GM18909 (cell line): ENCODE measurements around the gene CYP2B6.
"Not testable (repeated sequence)": the region's sequence is repeated elsewhere in the genome, so short reads cannot be mapped to it uniquely, and the experiment has no call there.

ENCODE experiments used
- ATAC-seq: cut with Tn5 transposase; IDR thresholded peaks from one replicate; pipeline ENCODE4 v1.9.1; 2021; ENCODE audit warnings: mild to moderate bottlenecking; ENCODE audit not compliant: unreplicated experiment, poor library complexity

CYP2B6 gene

DNA sequence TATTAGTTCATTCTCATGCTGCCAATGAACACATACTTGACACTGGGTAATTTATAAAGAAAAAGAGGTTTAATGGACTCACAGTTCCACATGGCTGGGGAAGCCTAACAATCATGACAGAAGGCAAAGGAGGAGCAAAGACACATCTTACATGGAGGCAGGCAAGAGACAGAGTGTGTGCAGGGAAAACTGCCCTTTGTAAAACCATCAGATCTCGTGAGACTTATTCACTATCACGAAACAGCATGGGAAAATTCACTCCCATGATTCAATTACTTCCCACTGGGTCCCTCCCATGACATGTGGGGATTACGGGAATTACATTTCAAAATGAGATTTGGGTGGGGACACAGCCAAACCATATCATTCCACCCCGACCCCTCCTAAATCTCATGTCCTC lies 11.3 kb upstream of the CYP2B6 start:
- ATAC-seq = not testable (repeated sequence)

DNA sequence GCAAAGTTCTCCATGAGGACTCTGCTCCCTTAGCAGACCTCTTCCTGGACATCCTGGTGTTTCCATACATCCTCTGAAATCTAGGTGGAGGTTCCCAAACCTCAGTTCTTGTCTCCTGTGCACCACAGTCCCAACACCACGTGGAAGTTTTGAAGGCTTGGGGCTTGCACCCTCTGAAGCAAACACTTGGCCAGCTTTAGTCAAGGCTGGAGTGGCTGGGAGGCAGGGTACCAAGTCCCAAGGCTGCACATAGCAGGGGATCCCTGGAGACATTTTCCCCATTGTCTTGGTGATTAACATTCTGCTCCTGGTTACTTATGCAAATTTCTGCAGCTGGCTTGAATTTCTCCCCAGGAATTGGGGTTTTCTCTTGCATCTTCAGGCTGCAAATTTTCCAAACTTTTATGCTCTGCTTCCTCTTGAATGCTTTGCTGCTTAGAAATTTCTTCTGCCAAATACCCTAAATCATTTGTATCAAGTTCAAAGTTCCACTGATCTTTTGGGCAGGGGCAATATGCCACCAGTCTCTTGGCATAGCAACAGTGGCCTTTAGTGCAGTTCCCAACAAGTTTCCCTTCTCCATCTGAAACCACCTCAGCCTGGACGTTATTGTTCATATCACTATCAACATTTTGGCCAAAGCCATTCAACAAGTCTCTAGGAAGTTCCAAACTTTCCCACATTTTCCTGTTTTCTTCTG lies 10.2 kb upstream of the CYP2B6 start:
- ATAC-seq = not testable (repeated sequence)

DNA sequence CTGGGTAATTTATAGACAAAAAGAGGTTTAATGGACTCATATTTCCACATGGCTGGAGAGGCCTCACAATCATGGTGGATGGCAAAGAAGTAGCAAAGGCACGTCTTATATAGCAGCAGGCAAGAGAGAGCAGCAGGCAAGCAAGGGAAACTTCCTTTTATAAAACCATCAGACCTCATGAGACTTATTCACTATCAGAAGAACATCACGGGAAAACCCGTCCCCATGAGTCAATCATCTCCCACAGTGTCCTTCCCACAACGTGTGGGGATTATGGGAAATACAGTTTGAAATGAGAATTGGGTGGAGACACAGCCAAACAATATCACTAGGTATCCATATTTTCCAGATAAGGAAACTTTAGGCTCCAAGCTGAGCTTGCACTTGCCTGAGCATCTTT lies 9.5 kb upstream of the CYP2B6 start:
- no peak for ATAC-seq

DNA sequence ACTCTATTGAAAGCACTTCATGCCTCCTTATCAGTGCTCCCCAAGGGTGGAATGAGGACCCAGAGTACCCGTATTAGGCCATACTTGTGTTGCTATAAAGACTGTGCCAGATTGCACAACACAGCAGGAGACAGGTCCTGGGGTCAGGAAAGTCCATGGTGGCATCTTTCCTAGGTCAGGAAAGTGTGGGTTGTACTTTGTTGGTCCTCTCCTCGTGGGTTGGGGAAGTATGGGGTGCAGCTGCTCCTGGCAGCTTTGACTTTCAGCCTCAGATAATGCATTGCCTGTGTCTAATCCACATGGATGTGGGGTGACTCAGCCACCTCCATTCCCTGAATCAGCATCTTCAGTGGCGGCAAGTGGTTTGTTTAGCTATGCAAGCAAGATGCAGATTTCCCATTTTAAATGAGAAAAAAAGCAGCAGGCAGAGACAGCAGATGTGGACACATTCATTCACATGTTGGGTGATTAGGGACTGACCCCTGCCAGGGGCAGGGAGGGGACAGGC lies 8.4 kb upstream of the CYP2B6 start:
- ATAC-seq = no peak

DNA sequence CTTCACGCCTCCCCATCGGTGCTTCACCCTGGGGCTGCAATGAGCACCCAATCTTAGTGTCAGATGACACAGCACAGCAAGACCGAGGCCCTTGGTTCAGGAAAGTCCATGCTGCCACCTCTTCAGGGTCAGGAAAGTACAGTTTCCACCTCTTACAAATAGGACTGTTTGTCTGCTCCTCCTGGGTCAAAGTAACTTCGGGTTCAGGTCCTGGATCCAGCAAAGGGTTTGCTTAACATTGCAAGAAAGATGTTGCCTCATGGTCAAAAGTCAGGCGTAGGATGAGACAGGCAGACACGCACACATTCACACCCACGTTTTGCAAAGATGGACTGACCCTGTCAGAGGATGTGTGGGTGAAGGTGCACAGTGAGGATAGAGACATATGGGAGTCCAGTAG lies 1.6 kb upstream of the CYP2B6 start:
- no peak for ATAC-seq

DNA sequence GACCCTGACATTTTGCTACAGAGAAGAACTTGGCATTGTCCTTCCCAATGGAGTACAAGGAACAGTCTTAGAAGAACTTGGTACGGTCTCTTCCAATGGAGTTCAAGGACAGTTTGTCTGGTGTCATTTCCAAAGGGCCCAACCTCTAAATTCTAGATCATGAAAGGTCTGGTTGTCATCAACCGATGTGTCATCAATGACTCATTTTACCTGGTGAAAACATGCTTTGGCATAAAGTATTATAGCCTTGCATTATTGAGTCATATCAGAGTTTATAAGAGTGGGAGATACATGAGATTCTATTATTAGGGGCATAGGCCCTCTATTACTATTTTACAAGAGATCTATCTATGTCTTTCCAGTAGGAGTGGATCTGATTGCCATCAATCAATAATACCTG lies 4.3 kb downstream of the CYP2B6 start:
- no peak for ATAC-seq

DNA sequence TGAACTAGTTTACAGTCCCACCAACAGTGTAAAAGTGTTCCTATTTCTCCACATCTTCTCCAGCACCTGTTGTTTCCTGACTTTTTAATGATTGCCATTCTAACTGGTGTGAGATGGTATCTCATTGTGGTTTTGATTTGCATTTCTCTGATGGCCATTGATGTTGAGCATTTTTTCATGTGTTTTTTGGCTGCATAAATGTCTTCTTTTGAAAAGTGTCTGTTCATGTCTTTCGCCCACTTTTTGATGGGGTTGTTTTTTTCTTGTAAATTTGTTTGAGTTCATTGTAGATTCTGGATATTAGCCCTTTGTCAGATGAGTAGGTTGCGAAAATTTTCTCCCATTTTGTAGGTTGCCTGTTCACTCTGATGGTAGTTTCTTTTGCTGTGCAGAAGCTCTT lies 7.9 kb downstream of the CYP2B6 start:
- ATAC-seq = not testable (repeated sequence)

DNA sequence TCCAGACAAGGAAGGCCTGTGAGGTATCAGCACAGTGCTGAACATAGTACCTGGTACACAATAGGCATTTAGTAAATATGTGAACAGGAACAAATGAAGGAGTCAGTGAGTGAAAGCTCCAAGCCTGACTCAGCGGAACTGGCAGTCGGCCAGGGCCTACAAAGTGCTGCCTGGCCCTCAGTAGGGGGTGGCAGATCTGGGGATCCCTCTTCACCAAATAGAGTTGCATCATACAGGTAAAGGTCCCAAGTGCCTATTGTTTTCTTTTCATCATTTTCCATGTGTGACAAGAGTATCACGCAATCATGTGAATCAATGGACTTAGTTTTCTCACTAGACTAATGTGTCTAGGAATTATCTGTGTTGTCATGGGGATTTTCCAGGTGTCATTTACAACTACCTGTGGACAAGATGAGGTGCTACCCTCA lies 9.2 kb downstream of the CYP2B6 start:
- no peak for ATAC-seq

DNA sequence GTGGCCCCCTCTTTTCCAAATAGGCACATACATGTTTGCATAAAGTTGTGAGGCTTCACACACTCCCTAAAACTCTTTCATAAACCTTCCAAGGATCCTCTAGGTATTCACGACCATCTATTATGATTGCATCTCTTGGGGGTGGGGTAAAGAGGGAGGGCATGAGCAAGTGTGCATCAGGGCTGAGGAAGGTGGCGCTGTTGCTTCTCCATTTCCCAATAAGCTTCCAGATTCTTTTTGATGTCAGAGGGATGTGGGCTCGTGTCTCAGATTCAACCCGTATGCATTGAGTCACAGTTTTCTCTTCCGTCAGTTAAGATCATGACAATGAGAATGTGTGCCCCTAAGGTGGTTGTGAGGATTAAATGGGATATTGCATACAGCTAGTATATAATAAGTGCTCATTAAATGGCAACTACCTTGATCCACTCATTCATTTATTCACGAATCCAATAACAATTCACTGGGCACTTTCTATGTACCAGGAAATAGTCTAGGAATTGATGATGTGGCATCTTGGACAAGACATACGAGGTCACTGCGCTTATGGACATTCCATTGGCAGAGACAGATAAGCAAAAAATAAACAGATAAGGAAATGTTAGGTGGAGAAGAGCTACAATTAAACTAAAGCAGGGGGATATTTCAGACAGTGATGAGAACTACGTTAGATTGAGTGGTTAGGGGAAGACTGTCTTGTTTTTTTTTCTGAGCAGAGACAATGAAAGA lies 10.3 kb downstream of the CYP2B6 start:
- ATAC-seq = no peak

DNA sequence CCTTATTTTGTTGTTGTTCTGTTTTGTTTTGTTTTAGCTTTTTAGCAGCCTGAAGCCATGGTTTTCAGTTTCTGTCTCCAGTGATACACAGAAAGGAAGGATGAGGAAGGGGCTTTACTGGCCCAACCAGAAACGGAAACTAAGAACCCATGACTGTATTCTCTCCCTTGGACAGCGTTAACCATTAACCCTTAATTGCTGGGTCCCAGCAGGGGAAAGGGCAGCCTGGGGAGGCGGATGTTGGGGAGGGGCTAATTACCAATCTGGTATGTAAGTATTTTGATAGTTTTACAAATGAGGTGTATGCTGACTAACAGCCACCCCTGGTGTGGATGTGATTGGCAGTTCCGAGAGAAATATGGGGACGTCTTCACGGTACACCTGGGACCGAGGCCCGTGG lies 12.6 kb downstream of the CYP2B6 start:
- not testable (repeated sequence) for ATAC-seq

DNA sequence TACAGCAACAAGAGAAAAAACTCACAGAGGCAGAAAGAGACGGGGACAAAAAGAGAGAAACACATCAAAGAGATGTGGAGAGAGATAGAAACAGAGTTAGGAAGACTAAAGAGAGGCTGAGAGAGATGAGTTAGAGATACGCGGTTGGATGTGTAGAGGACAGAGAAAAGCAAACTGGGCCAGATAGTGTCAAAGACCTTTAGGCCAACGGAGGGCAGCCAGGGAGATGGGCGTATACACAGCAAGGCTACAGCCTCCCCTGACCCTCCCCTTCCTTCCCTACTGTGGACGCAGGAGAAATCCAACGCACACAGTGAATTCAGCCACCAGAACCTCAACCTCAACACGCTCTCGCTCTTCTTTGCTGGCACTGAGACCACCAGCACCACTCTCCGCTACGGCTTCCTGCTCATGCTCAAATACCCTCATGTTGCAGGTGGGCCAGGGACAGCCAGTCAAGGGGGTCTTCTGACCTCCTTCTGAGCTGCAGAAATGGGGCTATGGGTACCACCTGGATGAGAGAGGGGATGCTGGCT lies 18.7 kb downstream of the CYP2B6 start:
- ATAC-seq = no peak

DNA sequence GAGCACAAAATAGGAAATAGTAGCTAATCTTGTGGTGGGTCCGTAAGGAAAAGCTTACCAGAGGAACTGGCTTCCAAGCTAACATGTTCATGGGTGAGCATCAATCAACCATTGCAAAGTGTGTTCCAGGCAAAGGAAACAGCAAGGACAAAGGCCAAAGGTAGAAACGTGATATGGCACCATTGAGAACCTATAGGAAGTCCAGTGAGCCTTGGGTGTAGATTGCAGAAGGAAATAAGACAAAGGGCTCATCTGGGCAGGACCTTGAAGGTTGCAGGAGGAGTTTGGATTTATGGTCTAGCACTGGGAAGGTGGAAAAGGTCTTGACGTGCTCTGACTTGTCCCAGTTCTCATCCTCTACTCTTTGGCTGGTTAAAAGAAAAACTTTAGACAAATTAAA lies 22.3 kb downstream of the CYP2B6 start:
- no peak for ATAC-seq

DNA sequence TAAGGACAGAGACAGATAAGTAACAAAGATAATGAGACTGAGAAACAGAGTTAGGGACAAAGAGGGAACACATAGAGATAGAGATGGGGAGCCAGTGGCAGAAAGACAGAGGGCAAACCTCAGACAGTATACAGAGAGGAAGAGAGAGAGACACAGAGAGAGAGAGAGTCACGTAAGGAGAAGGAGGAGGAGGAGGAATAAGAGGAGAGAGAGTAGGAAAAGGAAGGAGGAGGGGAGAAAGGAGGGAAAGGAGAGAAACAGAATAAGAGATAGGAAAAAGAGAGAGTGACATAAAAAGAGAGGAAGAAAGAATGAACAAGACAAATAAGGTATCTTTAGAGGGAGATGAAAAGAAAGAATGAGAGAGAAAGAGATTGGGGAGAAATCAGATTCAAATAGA lies 23.6 kb downstream of the CYP2B6 start:
- ATAC-seq = no peak

DNA sequence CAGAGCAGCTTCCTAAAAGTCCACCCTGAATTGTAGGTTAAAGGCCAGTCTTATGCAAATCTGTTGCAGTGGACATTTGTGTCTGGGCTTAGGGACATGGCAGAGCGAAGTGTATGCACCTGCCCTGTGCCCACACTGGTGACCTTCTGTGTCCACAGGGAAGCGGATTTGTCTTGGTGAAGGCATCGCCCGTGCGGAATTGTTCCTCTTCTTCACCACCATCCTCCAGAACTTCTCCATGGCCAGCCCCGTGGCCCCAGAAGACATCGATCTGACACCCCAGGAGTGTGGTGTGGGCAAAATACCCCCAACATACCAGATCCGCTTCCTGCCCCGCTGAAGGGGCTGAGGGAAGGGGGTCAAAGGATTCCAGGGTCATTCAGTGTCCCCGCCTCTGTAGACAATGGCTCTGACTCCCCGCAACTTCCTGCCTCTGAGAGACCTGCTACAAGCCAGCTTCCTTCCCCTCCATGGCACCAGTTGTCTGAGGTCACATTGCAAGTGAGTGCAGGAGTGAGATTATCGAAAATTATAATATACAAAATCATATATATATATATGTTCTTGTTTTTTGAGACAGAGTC lies 25.5 kb downstream of the CYP2B6 start:
- ATAC-seq = no peak

DNA sequence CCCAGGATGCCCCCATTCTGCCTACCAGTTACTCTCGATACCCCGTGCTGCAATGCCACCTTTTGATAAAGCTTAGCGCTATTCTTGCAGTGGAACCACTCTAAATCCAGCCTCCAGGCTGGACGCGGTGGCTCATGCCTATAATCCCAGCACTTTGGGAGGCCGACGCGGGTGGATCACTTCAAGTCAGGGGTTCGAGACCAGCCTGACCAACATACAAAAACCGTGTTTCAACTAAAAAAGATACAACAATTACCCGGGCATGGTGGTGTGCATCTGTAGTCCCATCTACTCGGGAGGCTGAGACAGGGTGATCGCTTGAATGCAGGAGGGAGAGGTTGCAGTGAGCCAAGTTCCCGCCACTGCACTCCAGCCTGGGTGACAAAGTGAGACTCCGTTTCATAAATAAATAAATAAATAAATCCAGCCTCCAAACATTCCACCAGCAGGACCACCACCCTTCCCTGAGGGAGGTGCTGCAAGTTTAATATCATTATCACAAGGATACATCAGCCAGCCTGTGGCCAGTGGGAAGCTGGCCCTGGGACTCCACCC lies 27.7 kb downstream of the CYP2B6 start:
- ATAC-seq = no peak

DNA sequence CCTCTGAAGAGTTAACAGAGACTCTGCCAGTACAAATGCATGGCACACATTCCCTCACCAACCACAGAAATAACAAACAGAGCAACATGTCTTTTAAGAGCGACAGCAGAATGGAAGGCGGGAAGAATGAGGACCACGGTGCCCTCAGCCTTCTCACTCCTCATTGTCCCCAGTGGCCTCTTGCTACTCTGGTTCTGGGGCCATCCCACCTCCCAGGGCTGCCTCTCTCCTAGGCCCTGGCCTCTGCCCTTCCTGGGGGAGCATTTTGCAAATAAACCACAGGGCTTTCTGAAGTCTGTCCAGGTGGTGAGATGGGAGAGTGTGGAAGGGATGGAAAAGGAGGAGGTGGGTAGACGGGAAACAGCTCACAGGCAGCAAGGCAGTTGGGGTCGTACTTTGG lies 28.3 kb downstream of the CYP2B6 start:
- ATAC-seq = no peak

DNA sequence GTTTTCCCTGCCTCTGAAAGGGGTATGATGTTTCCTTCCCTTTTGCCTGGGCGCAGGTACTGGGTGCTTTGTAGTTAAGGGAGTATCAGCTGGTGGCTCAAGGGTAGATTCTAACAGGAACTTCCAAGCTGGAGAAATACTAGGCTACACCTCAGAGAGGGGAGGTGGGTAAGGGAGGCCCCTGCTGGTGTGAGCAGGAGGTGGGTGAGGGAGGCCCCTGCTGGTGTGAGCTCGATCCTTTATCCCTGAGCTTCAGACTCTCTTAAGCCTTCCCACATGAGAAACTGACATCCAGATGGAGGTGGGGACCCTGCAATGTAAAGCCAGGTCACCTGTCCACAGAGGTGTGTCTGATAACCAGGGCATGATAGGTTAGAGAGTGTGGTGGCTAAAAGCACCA lies 32.1 kb downstream of the CYP2B6 start:
- ATAC-seq = no peak

DNA sequence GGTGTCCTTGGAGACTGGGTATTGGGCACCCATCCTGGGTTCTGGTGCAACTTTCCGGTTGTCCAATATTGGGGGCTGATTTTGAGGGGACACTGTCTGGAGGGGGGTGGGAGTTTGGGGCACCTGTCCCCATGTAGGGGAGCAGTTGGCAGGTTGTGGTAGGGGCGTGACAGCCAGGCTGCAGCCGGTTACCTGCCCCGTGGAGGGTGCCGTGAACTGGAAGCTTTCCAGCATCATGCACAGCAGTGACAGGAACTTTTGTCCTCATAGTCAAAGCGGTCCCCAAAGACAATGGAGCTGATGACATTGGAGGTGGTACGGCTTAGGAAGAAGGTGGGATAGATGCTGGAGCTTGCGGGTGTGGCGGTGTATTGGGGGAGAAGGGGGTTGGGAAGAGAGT lies 34.3 kb downstream of the CYP2B6 start:
- no peak for ATAC-seq

DNA sequence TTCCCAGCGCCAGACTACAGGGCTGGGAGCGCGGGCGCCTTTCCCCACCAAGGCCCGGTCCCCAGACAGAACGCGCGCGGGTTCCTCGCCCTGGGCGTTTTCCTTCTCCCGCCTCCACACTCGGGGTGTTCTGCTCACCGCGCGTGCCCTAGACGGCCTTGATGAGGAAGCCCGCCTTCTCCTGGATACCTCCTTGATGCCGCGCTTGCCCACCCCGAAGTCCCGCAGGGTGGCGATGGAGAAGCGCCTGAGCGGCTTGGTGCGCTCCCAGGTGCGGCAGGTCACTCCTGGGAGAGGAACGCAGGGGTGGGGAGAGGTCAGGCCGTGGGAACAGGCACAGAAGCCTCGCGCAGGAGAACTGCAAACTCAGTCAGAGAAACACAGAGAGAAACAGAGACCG lies 34.8 kb downstream of the CYP2B6 start:
- ATAC-seq = no peak

DNA sequence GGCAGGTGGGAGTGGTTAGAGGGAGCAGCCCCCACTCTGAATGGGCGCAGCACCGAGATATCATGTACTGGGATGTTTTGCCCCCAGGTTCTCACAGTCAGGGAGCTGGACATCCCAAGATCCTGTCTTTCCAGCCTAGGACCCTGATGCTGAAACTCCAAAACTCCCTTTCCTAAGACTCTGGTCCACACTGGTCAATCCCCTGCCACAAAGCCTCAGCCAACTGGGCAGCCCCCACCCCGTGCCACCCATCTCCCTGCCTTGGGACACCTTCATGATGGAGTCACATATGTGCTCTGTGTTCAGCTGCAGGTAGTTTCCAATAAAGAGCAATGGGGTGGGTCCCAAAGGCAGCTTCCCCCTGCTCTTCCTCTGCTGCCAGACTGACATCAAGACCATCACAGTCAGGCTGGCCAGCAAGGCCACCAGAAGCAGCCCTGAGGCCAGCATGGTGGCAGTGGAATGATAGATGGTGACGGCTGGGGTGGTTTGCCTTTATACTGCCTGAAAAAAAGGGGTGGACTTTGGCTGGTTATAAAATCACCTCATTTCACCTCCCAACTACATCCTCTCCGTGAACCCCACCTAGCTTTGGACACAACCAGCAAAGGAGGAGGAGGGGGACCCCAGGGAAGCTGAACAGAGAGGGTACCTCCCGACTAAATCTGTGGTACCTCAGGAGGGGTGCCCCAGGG lies 36.3 kb downstream of the CYP2B6 start:
- ATAC-seq = no peak
